GM12865 (cell line): Measurements from ENCODE around the gene KIRREL3.

ENCODE experiments used
- DNase-seq: peaks from one replicate; pipeline ENCODE4 v3.0.0; 2010; ENCODE audit warnings: low read depth
- H3K4me3 ChIP-seq: 2 replicates; pipeline ENCODE4 v1.5.1; 2011; ENCODE audit warnings: mild to moderate bottlenecking, low read depth, low read length, control low read depth
- TF ChIP-seq, protein P1 (sequence below): IDR thresholded peaks from 2 replicates; pipeline ENCODE4 v1.5.1; 2011; ENCODE audit warnings: low read length, control low read depth, low read depth, inconsistent platforms; ENCODE audit not compliant: insufficient read depth; ENCODE audit errors: missing control alignments

KIRREL3 gene

DNA sequence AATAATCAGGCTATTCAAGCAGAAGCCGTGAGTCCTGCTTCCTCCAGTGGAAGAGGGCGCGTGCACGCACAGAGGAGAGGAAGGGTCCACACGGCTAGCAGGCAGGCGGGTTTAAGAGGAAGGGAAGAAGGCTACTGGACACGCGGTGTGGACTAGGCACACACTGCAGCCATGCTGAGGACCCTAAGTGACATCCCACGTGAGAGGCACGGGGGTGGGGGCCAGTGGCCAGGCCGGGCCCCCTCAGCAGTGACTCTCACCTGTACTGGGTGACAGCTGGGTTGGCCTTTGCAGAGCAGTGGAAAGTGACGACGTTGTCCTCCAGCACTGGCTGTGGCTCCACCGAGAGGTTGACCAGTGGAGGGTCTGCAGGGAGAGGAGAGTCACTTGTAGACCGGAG lies 544.5 kb downstream of the KIRREL3 start:
- H3K4me3 ChIP-seq = no peak overlapping the region

DNA sequence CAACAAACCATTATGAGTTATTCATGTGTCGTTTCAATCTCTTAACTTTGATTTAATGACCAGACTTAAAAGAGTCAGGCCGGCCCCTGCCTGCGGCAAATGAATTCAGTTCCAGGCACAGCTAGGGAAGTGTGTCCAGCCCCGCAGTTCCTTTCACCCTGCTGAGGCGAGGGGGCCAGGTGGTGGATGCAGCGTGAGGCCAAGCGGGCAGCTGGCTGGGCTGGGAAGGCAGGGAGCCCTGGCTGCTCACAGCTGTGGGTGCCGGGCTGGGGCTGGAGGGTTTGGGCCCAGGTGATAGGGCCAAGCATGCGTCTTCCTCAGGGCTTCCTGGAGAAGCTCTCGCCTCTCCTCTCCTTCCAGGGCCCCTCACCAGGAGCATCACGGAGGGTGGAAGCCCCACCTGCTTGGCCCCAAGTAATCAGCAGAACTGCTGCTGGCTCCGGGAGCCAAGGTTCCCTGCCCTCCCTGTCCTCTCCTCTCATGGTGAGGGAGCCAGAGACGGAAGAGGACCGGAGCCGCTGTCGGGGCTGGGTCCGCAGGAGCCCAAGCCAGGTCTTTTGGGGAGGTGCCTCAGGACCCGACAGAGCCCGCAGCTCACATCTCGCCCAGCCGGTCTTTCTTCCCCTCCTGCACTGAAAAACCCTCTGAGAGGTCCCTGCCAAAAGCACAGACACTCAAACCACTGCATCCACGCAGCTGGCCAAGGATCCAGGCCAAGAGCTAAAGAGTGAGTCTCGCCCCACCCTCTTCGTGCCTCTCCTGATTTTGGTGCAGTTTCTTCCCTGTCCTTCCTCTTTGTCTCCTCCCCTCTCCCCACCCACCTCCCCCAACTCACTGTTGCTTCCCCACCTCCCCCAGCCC lies 548.1 kb downstream of the KIRREL3 start:
- H3K4me3 ChIP-seq = no peak overlapping the region
- TF ChIP-seq, protein P1, sequence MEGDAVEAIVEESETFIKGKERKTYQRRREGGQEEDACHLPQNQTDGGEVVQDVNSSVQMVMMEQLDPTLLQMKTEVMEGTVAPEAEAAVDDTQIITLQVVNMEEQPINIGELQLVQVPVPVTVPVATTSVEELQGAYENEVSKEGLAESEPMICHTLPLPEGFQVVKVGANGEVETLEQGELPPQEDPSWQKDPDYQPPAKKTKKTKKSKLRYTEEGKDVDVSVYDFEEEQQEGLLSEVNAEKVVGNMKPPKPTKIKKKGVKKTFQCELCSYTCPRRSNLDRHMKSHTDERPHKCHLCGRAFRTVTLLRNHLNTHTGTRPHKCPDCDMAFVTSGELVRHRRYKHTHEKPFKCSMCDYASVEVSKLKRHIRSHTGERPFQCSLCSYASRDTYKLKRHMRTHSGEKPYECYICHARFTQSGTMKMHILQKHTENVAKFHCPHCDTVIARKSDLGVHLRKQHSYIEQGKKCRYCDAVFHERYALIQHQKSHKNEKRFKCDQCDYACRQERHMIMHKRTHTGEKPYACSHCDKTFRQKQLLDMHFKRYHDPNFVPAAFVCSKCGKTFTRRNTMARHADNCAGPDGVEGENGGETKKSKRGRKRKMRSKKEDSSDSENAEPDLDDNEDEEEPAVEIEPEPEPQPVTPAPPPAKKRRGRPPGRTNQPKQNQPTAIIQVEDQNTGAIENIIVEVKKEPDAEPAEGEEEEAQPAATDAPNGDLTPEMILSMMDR = no peak
- DNase-seq = no peak

More for the DNA sequence above, 544.5 kb downstream of the KIRREL3 start:
- DNase-seq = no peak
- TF ChIP-seq, protein P1 = no peak

DNA sequence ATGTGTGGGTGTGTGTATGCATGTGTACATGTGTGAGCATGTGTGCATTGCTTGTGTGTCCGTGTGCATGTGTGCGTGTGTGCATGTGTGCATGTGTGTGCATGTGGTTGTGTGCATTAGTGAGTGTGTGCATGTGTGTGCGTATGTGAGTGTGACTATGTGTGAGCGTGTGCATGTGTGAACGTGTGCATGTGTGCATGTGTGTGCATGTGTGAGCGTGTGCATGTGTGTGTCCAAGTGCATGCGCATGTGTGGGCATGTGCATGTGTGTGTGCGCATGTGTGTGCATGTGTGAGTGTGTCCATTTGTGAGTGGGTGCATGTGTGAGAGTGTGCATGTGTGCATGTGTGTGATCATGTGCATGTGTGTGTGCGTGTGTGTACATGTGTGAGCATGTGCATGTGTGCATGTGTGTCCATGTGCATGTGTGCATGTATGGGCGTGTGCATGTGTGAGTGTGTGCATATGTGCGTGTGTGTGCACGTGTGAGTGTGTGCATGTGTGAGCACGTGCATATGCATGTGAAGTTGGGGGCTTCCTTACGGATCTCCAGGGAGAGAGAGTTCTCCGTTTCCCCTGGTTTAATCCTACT lies 549.3 kb downstream of the KIRREL3 start:
- TF ChIP-seq, protein P1 = no peak
- DNase-seq = no peak
- no peak overlapping the region for H3K4me3 ChIP-seq

- TF ChIP-seq, protein P1 = no peak
- no peak for DNase-seq
- no peak overlapping the region for H3K4me3 ChIP-seq
Measured at GRCh38 chr11:126450806-126451205, 549.8 kb downstream of the KIRREL3 start.

GRCh38 chr11:126450198-126450597 lies 550.4 kb downstream of the KIRREL3 start:
- TF ChIP-seq, protein P1 = no peak
- H3K4me3 ChIP-seq = no peak overlapping the region
- DNase-seq = no peak

GRCh38 chr11:126446581-126446980 lies 554.0 kb downstream of the KIRREL3 start:
- no peak for DNase-seq
- no peak overlapping the region for H3K4me3 ChIP-seq

More at GRCh38 chr11:126446581-126446980, 554.0 kb downstream of the KIRREL3 start:
- TF ChIP-seq, protein P1 = no peak
